Neural progenitor cell (in vitro differentiated cells): Measurements from ENCODE around the gene MPRIP. TPM values are rescaled to one million over a fixed set of nuclear protein-coding genes. Genes with fewer than 3 reads are reported as not detected.

Experiments used
- DNase-seq: peaks from one replicate; pipeline ENCODE4 v3.0.0-alpha.2; 2016; ENCODE audit warnings: low spot score
- H2AFZ ChIP-seq: fragments of 200-600 bp; sonication (generic); replicated peaks from 2 replicates; pipeline ENCODE4 v1.6.1; 2016; ENCODE audit warnings: antibody characterized with exemption
- H3F3A ChIP-seq: fragments of 200-600 bp; sonication (generic); 2 replicates; pipeline ENCODE4 v1.6.1; 2016; ENCODE audit warnings: antibody characterized with exemption, low read depth
- H3K27ac ChIP-seq: fragments of 200-600 bp; sonication (generic); 2 replicates; pipeline ENCODE4 v1.5.1; 2016; ENCODE audit warnings: mild to moderate bottlenecking
- H3K27me3 ChIP-seq: fragments of 200-600 bp; sonication (generic); 2 replicates; pipeline ENCODE4 v1.6.1; 2016; ENCODE audit warnings: mild to moderate bottlenecking, moderate library complexity
- H3K36me3 ChIP-seq: fragments of 200-600 bp; sonication (generic); 2 replicates; pipeline ENCODE4 v1.5.1; 2016
- H3K4me1 ChIP-seq: fragments of 200-600 bp; sonication (generic); 2 replicates; pipeline ENCODE4 v1.6.1; 2016; ENCODE audit warnings: mixed run types
- H3K4me2 ChIP-seq: fragments of 200-600 bp; sonication (generic); 2 replicates; pipeline ENCODE4 v1.6.1; 2016
- H3K4me3 ChIP-seq: fragments of 200-600 bp; sonication (generic); 2 replicates; pipeline ENCODE4 v1.5.1; 2016
- H3K79me2 ChIP-seq: fragments of 200-600 bp; sonication (generic); 2 replicates; pipeline ENCODE4 v1.6.1; 2016; ENCODE audit warnings: low read depth
- H3K9ac ChIP-seq: fragments of 200-600 bp; sonication (generic); 2 replicates; pipeline ENCODE4 v1.6.1; 2016
- H3K9me3 ChIP-seq: fragments of 200-600 bp; sonication (generic); 2 replicates; pipeline ENCODE4 v1.5.1; 2016; ENCODE audit warnings: low read depth
- H4K20me1 ChIP-seq: fragments of 200-600 bp; sonication (generic); 2 replicates; pipeline ENCODE4 v1.6.1; 2016; ENCODE audit warnings: low read depth
- H3K27ac Mint-ChIP-seq: 3 replicates; pipeline ENCODE4 v1.8.0; 2021; ENCODE audit warnings: mixed read lengths
- H3K27me3 Mint-ChIP-seq: 2 replicates; pipeline ENCODE4 v1.8.0; 2022; ENCODE audit warnings: low read depth, mild to moderate bottlenecking, inconsistent platforms, moderate library complexity, mixed read lengths; ENCODE audit not compliant: insufficient read depth
- H3K36me3 Mint-ChIP-seq: 3 replicates; pipeline ENCODE4 v1.8.0; 2021; ENCODE audit warnings: mixed read lengths
- H3K4me1 Mint-ChIP-seq: 3 replicates; pipeline ENCODE4 v1.8.0; 2021; ENCODE audit warnings: mixed read lengths
- H3K4me3 Mint-ChIP-seq: 3 replicates; pipeline ENCODE4 v1.8.0; 2021; ENCODE audit warnings: mild to moderate bottlenecking, moderate library complexity, mixed read lengths
- H3K9me3 Mint-ChIP-seq: 3 replicates; pipeline ENCODE4 v1.8.0; 2020; ENCODE audit warnings: mixed read lengths
- EZH2 ChIP-seq: fragments of 200-600 bp; sonication (generic); IDR thresholded peaks from 2 replicates; pipeline ENCODE4 v1.6.1; 2017; ENCODE audit warnings: antibody characterized with exemption, mild to moderate bottlenecking, moderate library complexity
- EZH2phosphoT487 ChIP-seq: fragments of 200-600 bp; sonication (generic); IDR thresholded peaks from 2 replicates; pipeline ENCODE4 v1.6.1; 2017; ENCODE audit warnings: antibody characterized with exemption
- total RNA-seq: library from RNA; depleted of rRNA; stranded (reverse); fragments of >200 nt; gene quantifications from 2 replicates; pipeline ENCODE4 v1.2.3, GENCODE V29; 2015; ENCODE audit warnings: low replicate concordance
- TF ChIP-seq, protein P1 (sequence below): fragments of 200-600 bp; sonication (generic); IDR thresholded peaks from 2 replicates; pipeline ENCODE4 v1.5.1; 2017; ENCODE audit warnings: antibody characterized with exemption, mild to moderate bottlenecking

MPRIP gene
- total RNA-seq, 1 donor from 2014 or later: 42.1 TPM

DNA sequence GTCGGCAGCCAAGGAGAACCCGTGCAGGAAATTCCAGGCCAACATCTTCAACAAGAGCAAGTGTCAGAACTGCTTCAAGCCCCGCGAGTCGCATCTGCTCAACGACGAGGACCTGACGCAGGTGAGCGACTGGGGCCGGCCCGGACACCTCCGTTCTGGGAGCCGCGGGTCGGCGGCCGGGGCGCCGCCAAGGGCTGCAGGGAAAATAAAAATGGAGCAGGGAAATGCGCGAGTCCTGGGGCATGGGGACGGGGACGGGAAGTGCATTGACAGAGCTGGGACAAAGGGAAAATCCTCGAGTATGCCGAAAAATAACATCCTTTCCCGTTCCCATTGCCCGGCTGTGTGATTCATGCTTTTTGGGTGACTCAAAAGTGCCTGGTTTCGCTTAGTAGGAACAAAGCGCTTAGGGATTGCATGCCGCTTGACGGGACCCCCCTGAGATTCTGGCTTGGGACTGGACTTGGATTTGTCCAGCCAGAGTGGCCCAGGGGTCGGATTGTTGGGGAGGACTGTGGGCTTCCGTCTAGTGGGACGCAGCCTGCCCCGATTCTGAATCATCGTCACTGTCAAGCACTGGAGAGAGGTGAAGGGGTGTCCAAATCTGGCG, 699 bp downstream of the MPRIP start:
- H3K9me3 ChIP-seq: no peaks in the 10 kb centered on the region
- H3K9ac ChIP-seq: peak overlapping the region; percentile 33
- peaks cover 16% of the 10 kb centered on the region for H3K9me3 Mint-ChIP-seq
- H3K79me2 ChIP-seq: peaks cover 53% of the 10 kb centered on the region
- H3K4me3 ChIP-seq: peak overlapping the region; percentile 98
- TF ChIP-seq EZH2phosphoT487: no peak
- TF ChIP-seq, protein P1, sequence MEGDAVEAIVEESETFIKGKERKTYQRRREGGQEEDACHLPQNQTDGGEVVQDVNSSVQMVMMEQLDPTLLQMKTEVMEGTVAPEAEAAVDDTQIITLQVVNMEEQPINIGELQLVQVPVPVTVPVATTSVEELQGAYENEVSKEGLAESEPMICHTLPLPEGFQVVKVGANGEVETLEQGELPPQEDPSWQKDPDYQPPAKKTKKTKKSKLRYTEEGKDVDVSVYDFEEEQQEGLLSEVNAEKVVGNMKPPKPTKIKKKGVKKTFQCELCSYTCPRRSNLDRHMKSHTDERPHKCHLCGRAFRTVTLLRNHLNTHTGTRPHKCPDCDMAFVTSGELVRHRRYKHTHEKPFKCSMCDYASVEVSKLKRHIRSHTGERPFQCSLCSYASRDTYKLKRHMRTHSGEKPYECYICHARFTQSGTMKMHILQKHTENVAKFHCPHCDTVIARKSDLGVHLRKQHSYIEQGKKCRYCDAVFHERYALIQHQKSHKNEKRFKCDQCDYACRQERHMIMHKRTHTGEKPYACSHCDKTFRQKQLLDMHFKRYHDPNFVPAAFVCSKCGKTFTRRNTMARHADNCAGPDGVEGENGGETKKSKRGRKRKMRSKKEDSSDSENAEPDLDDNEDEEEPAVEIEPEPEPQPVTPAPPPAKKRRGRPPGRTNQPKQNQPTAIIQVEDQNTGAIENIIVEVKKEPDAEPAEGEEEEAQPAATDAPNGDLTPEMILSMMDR: no peak
- no peak for TF ChIP-seq EZH2
- peaks cover 10% of the 10 kb centered on the region for H3K27me3 ChIP-seq
- peaks cover 52% of the 10 kb centered on the region for H3K4me1 Mint-ChIP-seq
- H3K27ac Mint-ChIP-seq: peak overlapping the region; percentile 93
- H3K4me3 Mint-ChIP-seq: peak overlapping the region; percentile 99
- H3K27ac ChIP-seq: no peak overlapping the region
- H3K4me1 ChIP-seq: peaks cover 24% of the 10 kb centered on the region
- no peaks in the 10 kb centered on the region for H3K36me3 ChIP-seq
- H3F3A ChIP-seq: peaks cover 22% of the 10 kb centered on the region
- no peak overlapping the region for H2AFZ ChIP-seq
- peaks cover 16% of the 10 kb centered on the region for H3K36me3 Mint-ChIP-seq
- H3K27me3 Mint-ChIP-seq: peaks cover 7% of the 10 kb centered on the region
- DNase-seq: peak; percentile 45
- peaks cover 36% of the 10 kb centered on the region for H4K20me1 ChIP-seq
- peak overlapping the region; percentile 83 for H3K4me2 ChIP-seq

GRCh38 chr17:17043461-17044271, 1.4 kb downstream of the MPRIP start:
- peaks cover 24% of the 10 kb centered on the region for H3K4me1 ChIP-seq
- peak overlapping the region; percentile 83 for H3K4me2 ChIP-seq
- H3K79me2 ChIP-seq: peaks cover 60% of the 10 kb centered on the region
- H3K27ac Mint-ChIP-seq: peak overlapping the region; percentile 93
- no peak overlapping the region for H2AFZ ChIP-seq
- peak overlapping the region; percentile 33 for H3K9ac ChIP-seq
- H4K20me1 ChIP-seq: peaks cover 43% of the 10 kb centered on the region
- peaks cover 16% of the 10 kb centered on the region for H3K36me3 Mint-ChIP-seq
- no peaks in the 10 kb centered on the region for H3K9me3 ChIP-seq
- H3K36me3 ChIP-seq: no peaks in the 10 kb centered on the region
- no peak for TF ChIP-seq EZH2
- TF ChIP-seq EZH2phosphoT487: no peak
- TF ChIP-seq, protein P1: no peak
- H3K4me1 Mint-ChIP-seq: peaks cover 52% of the 10 kb centered on the region
- no peak overlapping the region for H3K27ac ChIP-seq
- peak overlapping the region; percentile 99 for H3K4me3 Mint-ChIP-seq
- H3F3A ChIP-seq: peaks cover 22% of the 10 kb centered on the region
- DNase-seq: peak; percentile 55
- H3K27me3 Mint-ChIP-seq: peaks cover 4% of the 10 kb centered on the region
- H3K4me3 ChIP-seq: peak overlapping the region; percentile 98
- H3K27me3 ChIP-seq: peaks cover 10% of the 10 kb centered on the region
- H3K9me3 Mint-ChIP-seq: peaks cover 16% of the 10 kb centered on the region

DNA sequence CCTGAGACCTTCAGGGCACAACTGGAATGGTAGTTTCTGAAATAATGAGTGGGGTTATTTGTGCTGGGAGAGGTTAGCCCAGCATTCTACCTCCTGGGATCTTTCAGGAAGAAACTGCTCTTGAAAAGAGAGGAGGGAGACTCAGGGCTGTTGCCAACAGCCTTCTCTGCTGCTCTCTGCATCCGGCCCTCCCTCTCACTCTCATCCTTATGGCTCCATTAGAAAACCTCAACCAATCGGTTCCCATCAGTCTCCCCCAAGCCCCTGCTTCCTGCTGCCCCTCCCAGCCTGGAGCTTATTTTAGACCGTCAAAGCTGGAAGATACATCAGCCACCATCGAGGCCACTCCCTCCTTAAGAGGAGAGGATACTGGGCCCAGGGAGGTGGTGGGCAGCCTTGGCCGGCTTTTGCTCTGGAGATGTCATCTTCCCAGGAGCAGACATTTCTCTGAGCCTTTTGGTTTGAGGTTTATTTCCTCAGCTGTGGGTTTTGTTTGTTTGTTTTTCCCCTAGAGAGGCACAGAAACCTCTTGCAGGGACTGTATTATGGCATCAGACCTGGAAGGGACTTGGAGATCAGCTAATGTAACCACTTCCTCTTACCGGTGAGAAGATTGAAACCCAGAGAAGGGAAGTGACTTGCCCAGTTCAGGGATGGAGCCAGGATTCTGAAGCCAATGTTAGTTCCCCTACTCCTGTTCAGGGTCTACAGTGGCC, 2.7 kb downstream of the MPRIP start:
- Mint-ChIP-seq H3K9me3 (peaks cover 16% of the 10 kb centered on the region), H3K4me3 (peak overlapping the region; percentile 99), H3K36me3 (peaks cover 24% of the 10 kb centered on the region), H3K27ac (peak overlapping the region; percentile 65), H3K27me3 (peaks cover 4% of the 10 kb centered on the region), H3K4me1 (peaks cover 45% of the 10 kb centered on the region)
- H3F3A ChIP-seq: peaks cover 22% of the 10 kb centered on the region
- no peaks in the 10 kb centered on the region for H3K36me3 ChIP-seq
- peaks cover 45% of the 10 kb centered on the region for H4K20me1 ChIP-seq
- TF ChIP-seq EZH2 (no peak), EZH2phosphoT487 (no peak)
- TF ChIP-seq, protein P1: no peak
- no peak for DNase-seq
- H3K9me3 ChIP-seq: no peaks in the 10 kb centered on the region
- H3K27ac ChIP-seq: no peak overlapping the region
- H3K4me2 ChIP-seq: peak overlapping the region; percentile 83
- H2AFZ ChIP-seq: no peak overlapping the region
- peak overlapping the region; percentile 98 for H3K4me3 ChIP-seq
- H3K27me3 ChIP-seq: peaks cover 10% of the 10 kb centered on the region
- peaks cover 24% of the 10 kb centered on the region for H3K4me1 ChIP-seq
- H3K79me2 ChIP-seq: peaks cover 73% of the 10 kb centered on the region
- no peak overlapping the region for H3K9ac ChIP-seq
